Mesothelial cell of epicardium (in vitro differentiated cells): ENCODE data around the gene DHRS1. TPM values are rescaled to one million over a fixed set of nuclear protein-coding genes. Genes with fewer than 3 reads are reported as not detected.

Source experiments
- DNase-seq, 2 experiments: peaks; one replicate each; pipeline ENCODE4 v3.0.0; 2021; ENCODE audit warnings: low spot score in 2 of 2; ENCODE audit not compliant: unreplicated experiment in 2 of 2
- H3K27ac Mint-ChIP-seq: 2 replicates; pipeline ENCODE4 v1.8.0; 2021; ENCODE audit warnings: mixed read lengths
- H3K27me3 Mint-ChIP-seq: 2 replicates; pipeline ENCODE4 v1.8.0; 2021; ENCODE audit warnings: low read depth, mixed read lengths
- H3K36me3 Mint-ChIP-seq: 2 replicates; pipeline ENCODE4 v1.8.0; 2021; ENCODE audit warnings: mixed read lengths
- H3K4me1 Mint-ChIP-seq: 2 replicates; pipeline ENCODE4 v1.8.0; 2021; ENCODE audit warnings: mixed read lengths
- H3K4me3 Mint-ChIP-seq: 2 replicates; pipeline ENCODE4 v1.8.0; 2021; ENCODE audit warnings: mild to moderate bottlenecking, moderate library complexity, mixed read lengths
- H3K9me3 Mint-ChIP-seq: 2 replicates; pipeline ENCODE4 v1.8.0; 2021; ENCODE audit warnings: mixed read lengths
- total RNA-seq: library from RNA; stranded (reverse); gene quantifications from 3 replicates; pipeline ENCODE4 v1.2.1, GENCODE V29; 2021
- TF ChIP-seq, protein P1 (sequence below): fragments of 200-600 bp; sonication (generic); IDR thresholded peaks from one replicate; pipeline ENCODE4 v1.5.0; 2021; ENCODE audit warnings: antibody characterized with exemption; ENCODE audit not compliant: unreplicated experiment

The DHRS1 gene
- total RNA-seq, 1 donor from 2014 or later: 38.3 TPM

DNA sequence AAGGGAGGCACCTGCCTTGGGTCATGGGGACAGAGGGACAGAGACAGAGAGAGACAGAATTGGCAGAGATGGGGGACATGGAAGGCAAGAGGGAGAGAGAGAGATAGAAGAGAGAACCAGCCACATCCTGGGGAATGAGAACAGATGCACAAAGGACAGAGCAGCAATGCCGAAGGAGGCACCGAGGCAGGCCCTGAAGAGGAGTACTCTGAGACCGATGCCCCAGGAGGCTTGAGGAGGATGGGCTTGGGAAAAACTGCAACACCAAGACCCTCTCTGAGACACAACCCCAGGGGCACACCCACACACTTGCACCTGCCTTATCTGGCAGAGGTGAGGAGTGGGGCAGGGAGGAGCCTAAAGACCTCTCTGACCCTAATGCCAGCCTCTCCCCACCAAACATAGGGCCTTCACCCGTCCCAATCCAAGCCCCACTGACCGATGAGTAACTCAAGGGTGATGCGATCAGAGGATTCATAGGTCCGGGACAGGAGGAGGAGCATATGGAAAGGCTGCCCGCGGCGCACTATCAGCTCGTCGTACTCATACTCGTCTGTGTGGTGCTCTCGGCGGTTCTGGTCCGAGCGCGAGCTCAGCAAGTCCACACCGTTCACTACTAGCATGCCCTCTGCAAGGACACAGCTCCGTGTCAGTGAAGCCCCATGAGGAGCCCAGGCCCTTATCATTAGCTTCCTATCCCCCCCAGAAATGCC lies 38.2 kb downstream of the DHRS1 start:
- H3K27me3 Mint-ChIP-seq: no peaks in the 10 kb centered on the region
- TF ChIP-seq, protein P1, sequence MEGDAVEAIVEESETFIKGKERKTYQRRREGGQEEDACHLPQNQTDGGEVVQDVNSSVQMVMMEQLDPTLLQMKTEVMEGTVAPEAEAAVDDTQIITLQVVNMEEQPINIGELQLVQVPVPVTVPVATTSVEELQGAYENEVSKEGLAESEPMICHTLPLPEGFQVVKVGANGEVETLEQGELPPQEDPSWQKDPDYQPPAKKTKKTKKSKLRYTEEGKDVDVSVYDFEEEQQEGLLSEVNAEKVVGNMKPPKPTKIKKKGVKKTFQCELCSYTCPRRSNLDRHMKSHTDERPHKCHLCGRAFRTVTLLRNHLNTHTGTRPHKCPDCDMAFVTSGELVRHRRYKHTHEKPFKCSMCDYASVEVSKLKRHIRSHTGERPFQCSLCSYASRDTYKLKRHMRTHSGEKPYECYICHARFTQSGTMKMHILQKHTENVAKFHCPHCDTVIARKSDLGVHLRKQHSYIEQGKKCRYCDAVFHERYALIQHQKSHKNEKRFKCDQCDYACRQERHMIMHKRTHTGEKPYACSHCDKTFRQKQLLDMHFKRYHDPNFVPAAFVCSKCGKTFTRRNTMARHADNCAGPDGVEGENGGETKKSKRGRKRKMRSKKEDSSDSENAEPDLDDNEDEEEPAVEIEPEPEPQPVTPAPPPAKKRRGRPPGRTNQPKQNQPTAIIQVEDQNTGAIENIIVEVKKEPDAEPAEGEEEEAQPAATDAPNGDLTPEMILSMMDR: no peak
- H3K4me1 Mint-ChIP-seq: peaks cover 33% of the 10 kb centered on the region
- H3K4me3 Mint-ChIP-seq: no peak overlapping the region
- no peak for DNase-seq
- H3K36me3 Mint-ChIP-seq: peaks cover 3% of the 10 kb centered on the region
- H3K27ac Mint-ChIP-seq: no peak overlapping the region
- no peaks in the 10 kb centered on the region for H3K9me3 Mint-ChIP-seq

DNA sequence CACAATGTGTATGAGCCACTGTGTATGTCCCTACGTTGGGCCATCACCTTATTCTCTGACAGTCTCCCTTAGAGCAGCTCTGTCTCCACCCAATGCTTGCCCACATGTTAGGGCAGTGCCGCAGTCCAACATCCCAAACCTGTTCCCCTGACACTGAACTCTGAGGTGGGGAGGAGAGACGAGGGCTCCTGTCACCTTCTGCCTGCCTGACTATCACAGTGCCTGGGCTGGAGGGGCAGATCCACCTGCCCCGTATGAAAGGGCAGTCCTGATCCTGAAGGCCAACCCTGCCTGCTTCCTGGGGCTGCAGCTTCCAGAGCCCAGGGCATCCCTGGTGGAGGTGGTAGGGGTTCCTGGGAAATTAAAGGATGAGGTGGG lies 38.8 kb downstream of the DHRS1 start:
- H3K27me3 Mint-ChIP-seq: no peaks in the 10 kb centered on the region
- peaks cover 33% of the 10 kb centered on the region for H3K4me1 Mint-ChIP-seq
- H3K9me3 Mint-ChIP-seq: no peaks in the 10 kb centered on the region
- H3K36me3 Mint-ChIP-seq: no peaks in the 10 kb centered on the region
- DNase-seq: no peak
- H3K27ac Mint-ChIP-seq: peak overlapping the region; percentile 31
- no peak overlapping the region for H3K4me3 Mint-ChIP-seq
- TF ChIP-seq, protein P1: no peak

DNA sequence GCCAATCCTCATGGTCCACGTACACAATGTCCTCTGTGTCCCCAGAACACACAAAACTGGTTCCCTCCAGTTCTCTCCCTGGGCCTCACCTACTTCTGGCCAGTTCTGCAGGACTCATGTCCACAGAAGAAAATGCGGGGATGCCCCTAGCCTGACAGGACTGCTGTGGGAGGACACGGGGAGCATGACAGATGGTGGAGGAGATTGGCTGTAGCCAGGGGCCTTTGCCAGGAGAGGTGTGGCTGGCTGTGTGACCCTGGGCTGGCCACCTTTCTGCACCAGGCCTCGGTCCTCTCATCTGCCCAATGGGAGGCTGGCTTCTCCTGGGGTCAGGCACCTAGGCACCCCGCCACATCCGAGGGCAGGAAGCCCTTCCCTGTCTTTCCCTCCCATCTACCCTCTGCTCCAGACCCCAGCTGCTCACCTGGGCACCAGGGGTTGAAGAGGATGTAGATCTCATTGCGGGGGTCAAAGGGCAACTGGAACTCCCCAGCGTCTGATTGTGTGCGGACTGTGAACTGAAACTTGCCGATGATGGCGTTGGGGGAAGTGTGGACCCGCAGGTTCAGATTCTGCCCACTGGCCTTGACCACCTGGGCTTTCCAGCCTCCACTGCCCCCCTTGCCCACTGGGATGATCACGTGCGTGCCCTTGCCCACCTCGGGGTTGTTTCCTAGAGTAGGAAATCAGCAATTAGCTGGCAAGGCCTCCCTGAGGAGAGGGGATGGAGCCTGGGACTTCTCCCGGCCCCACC lies 39.4 kb downstream of the DHRS1 start:
- TF ChIP-seq, protein P1: no peak
- no peaks in the 10 kb centered on the region for H3K36me3 Mint-ChIP-seq
- DNase-seq: no peak
- H3K27me3 Mint-ChIP-seq: no peaks in the 10 kb centered on the region
- H3K4me1 Mint-ChIP-seq: peaks cover 33% of the 10 kb centered on the region
- no peak overlapping the region for H3K4me3 Mint-ChIP-seq
- no peaks in the 10 kb centered on the region for H3K9me3 Mint-ChIP-seq
- H3K27ac Mint-ChIP-seq: peak overlapping the region; percentile 79

DNA sequence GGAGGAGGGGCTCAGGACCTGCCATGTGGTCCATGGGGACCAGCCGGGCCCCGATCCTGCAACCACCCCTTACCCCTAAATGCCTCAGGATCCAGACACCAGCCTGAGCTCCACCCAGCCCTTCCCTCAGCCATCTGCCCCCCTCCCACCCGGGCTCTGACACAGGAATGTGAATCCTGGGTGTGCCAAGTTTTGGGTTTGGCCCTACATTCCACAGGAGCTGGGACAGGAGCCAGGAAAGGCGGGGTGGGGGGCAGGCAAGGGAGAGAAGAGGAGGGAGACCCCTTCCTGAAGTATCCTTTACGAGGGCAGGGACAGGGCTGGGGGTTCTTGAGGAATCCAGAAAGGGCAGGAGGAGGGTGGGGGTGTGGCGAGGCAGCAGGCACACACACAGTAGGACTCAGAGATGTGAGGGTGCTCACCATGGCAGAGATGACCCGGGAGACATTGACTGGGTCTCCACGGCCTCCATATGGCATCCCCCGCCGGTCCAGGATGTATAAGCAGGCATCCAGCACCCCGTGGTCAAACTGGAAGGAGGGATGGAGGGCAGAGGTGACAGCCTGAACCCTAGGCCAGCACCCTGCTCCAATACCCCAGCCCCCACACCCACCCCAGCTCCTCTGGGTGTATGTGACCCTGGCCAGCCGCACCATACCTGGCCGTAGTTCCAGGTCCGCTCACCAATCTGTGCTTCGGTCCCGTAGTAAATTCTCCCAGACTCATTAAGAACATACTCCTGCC lies 40.1 kb downstream of the DHRS1 start:
- peaks cover 30% of the 10 kb centered on the region for H3K4me1 Mint-ChIP-seq
- no peaks in the 10 kb centered on the region for H3K27me3 Mint-ChIP-seq
- TF ChIP-seq, protein P1: no peak
- no peaks in the 10 kb centered on the region for H3K36me3 Mint-ChIP-seq
- peak; percentile 57 to 81 for DNase-seq
- H3K4me3 Mint-ChIP-seq: no peak overlapping the region
- H3K9me3 Mint-ChIP-seq: no peaks in the 10 kb centered on the region
- peak overlapping the region; percentile 79 for H3K27ac Mint-ChIP-seq

DNA sequence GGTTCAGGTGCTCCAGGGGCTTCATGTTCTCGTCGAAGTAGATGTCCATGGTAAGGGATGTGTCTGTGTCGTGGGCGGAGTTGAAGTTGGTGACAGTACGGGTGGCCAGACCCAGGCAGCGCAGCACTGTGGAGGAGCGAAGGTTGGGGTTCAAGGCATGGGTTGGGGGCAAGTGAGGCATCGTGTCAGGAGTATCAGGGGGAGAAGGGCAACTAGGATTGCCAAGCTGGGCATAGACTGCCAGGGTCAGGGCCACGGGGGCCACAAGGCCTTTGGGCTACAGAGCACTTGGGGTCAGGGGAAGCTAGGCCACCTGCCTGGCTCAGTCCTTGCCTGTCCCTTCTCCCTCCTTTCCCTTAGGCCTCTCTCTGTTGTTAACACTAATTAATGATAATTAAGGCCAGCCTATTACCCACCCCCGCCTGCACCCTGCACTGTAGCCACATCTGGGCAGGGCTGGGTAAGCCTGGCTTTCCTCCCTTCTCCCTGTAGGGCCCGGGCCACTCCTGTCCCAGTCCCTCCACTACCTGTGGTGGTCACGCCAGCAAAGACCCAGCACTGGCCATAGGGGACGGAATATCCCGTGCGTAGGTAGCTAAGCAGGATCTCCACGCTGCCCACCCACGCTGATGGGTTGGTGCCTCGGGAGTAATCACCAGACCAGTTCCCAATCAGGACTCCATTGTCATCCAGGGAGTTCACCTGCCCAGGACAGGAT lies 40.9 kb downstream of the DHRS1 start:
- Mint-ChIP-seq H3K9me3 (no peaks in the 10 kb centered on the region), H3K4me3 (no peak overlapping the region), H3K36me3 (no peaks in the 10 kb centered on the region), H3K27me3 (no peaks in the 10 kb centered on the region), H3K27ac (peak overlapping the region; percentile 66), H3K4me1 (peaks cover 23% of the 10 kb centered on the region)
- TF ChIP-seq, protein P1: no peak
- DNase-seq: no peak
